Stimulated activated CD4-positive, alpha-beta T cell treated with anti-CD3 and anti-CD28 coated beads, Interleukin-1b, Interleukin-23, amount 100 ng/mL, for 48 hours (primary cell): Measurements from ENCODE around the gene ADGRG2.
"Not testable (repeated sequence)": the region's sequence is repeated elsewhere in the genome, so short reads cannot be mapped to it uniquely, and the experiment has no call there.

Source experiments
- DNase-seq: peaks from one replicate; pipeline ENCODE4 v3.0.0-alpha.2; 2020

The ADGRG2 gene

DNA sequence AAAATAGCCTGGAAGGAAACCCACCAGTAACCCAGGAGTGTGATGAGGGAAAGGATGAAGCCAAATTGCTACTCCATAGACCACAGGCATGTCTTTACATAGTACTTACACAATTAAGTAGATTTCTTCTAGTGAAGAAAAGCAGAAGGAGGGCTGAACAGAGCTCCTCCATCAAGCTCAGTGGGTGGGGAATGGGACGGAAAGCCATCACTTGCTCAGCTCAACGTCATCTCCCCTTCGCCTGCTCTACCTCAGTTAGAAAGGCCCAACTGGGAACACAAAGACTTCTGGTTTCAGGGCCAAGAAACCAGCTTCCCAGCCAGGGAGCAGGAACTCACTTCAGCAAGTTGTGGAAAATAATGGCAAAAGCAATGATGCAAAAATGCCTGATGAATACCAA, 36.6 kb downstream of the ADGRG2 start:
- DNase-seq, result no peak

DNA sequence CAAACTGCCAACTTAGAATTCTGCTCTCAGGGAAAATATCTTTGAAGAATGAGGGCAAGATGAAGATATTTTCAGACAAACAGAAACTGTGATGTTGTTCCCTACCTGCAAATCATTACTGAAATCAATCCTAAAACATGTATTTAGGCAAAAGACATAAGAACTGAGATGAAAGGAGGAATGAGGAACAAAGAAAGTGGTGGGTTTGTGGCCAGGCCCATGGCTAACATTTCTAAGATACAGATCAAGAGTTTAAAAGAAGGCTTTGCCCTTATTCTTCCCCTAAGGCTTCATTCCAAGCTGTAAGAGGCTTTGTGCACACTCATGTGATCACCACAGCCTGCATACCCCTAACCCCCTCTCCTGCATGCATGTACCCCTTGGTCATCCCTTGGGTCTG, 46.5 kb downstream of the ADGRG2 start:
- DNase-seq, result no peak

DNA sequence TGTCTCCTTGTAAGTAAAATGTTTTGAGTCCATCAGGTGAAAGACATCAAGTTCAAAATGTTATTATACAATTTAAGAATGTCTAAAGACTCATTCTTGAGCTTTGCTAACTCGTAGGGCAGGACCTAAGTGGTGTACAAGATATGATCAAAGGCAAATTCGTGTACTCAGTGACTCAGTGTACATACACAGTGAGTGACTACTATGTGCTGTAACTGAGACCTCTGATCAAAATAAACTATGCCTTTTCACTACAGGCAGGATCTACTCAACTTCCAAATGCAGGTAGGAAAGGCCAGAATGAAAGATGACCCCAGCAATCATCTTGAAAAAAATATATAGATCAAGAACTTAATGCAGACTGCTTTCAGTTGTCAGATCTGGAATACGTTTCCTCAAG, 49.9 kb downstream of the ADGRG2 start:
- DNase-seq, result no peak

DNA sequence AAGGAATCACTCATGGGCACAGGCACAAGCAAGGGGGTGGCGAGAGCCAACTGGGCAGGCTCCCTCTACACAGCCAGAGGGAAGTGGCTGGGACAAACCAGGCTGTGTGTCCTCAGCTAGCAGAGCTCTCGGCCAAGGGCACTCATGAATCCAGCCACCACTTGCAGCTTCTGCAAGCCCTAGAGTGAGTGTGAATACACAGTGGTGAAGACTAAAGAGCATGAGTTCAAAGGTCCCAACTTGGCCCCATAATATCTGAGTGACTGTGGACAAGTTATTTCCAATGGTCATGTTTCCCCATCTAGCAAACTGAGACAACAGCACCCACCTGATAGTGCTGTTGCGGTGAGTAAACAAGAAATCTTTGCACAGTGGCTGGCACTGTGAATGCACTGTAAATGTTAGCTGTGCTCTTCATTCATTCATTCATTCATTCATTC, 51.7 kb downstream of the ADGRG2 start:
- no peak for DNase-seq

DNA sequence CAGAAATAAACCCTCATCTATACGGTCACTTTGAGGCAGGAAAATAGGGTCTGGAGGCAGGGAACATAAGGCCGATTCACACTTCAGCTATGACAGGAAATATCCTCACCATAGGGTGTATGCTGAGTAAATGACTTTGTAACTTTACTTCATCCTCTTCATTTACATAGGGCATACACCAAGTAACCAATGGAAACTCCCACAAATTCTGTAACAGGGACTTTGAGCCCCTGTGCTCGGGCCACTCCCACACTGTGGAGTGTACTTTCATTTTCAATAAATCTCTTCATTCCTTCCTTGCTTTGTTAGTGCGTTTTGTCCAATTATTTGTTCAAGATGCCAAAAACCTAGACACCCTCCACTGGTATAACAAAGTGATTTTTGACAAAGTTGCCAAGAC, 55.3 kb downstream of the ADGRG2 start:
- not testable (repeated sequence) for DNase-seq

DNA sequence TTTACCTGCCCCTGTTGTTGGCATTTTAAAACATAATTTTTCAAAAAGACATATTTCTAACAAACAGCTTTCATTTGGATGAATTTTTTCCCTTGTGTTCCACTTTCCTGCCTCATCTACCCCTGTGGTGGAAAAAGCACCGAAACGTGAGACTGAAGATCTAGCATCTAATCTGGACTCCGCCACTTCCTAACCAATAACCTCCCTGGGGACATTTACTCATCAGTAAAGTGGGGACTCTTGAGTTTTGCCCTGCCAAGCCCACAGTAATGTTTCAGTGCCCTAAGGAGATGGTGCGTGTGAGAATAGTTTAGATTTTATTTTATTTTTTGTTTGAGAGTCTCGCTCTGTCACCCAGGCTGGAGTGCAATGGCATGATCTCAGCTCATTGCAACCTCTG, 56.7 kb downstream of the ADGRG2 start:
- no peak for DNase-seq

DNA sequence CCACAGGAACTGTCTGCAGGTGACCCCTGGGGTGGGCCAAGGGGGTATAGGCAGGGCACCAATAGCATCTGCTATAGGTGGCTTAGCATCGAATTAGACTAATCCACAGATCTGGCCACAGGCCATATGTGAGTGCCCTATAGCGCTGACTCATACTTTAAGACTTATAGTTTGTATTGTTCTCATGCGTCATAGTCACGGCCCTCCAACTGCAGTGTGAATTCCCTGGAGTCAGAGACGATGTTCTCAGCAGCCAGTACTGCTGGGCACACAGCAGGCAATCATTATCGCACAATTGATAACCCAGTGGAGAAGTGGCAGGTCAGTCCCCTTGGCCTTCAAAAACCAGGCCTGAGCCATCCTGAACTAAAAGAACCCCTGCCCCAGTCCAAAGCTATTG, 58.1 kb downstream of the ADGRG2 start:
- no peak for DNase-seq

DNA sequence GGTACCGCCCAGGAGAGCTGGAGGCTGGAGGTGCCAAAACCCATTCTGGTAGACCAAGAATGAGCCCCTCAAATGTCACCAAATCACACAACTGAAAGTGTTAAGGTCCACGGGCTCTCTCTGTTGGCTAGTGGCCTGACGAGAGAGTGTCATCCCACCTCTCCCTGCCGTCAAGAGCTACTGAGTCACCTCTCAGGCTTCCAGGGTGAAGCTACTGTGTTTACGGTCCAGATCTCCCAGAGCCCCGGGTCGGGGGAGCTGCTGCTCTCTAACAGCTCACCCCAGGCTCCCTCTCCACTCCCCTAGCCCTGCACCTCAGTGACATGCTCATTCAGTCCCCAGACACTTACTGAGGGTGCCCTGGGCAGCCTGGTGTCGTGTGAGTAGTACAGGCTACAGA, 59.2 kb downstream of the ADGRG2 start:
- DNase-seq, result no peak

DNA sequence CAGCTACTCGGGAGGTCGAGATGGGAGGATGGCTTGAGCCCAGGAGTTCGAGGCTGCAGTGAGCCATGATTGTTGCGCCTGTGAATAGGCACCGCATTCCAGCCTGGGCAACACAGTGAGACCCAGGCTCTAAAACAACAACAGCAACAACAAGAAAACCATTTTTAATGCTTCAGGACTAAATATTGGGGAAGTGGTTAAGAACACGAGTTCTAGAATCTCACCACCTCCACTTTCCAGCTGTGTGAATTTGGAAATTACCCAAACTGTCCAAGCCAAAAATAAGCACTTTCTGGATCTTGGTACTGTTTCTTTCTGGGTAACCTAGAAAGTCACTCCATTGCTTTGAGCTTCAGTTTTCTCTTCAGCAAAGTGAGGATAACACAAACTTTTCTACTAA, 63.2 kb downstream of the ADGRG2 start:
- DNase-seq, result no peak

DNA sequence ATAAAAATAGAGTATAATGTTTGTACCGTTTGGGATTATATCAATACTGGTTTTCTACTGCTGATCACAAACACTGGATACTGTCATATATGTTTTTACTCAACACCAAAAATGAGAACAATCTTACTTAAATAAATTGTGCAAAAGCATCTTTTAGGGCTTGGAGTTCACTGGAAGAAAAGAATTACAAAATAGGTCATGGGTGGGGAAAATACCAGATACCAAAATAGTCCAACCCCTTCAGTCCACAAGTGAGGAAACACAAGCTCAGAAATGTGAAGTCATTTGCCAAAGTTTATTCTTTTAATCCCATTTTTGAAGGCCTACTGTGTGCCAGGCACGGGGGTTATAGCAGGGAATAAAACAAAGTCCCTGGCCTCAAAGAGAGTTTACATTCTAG, 64.4 kb downstream of the ADGRG2 start:
- no peak for DNase-seq

DNA sequence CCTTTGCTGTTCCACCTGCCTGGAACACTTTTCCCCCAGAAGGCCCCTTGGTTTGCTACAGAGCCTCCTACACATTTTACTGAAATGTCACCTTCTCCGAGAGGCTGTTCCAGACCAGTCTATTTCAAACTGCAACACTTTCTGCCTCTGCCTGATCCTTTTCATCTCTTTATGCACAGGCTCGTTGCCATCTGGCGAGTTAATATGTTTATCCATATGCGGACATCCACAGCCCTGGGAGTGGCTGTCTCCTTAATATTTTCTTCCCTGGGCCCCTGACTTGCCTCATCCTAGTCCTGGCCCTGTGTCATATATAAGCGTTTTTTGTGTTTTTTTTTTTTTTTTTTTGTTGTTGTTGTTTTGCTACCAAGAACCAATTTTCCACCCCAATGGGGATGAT, 73.2 kb downstream of the ADGRG2 start:
- DNase-seq, result no peak

DNA sequence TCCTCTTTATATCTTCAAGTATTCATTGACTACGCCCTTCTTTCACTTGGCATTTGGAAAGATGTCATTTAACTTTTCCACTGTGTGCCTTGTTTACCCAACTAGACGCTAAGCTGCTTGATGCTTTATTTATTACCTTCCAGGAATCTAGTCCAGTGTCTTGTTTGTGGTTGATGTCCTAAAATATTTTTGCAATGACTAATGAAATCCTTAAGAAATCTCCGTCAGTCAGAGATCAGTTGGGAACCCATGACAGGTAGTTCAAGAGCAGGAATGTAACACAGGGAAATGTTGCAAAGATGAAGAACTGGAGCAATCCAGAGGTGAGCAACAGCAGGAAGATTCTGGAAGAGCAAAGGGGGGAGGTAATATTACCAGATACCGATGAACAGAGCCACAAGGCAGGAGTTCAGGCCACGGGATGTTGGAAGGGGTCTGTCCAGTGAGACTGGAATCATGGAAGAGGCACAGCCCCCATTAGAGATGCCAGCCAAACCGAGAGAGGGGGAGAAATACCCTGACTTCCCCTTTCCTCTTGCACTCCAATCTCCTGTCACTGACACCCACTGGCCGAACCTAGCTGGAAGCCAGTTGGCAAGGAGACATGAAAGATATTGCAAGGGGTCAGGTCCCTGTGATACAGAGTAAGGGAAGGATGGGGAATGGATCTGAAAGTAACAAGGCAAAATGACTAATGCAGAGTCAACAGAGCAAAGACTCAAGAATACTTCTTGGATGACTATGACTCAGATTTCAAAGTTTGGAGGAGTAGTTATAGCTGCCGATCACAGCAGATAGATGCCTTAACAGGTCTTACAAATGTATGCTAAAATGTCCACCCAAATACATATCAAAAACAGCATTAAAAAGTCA, 75.7 kb downstream of the ADGRG2 start:
- DNase-seq, result no peak

DNA sequence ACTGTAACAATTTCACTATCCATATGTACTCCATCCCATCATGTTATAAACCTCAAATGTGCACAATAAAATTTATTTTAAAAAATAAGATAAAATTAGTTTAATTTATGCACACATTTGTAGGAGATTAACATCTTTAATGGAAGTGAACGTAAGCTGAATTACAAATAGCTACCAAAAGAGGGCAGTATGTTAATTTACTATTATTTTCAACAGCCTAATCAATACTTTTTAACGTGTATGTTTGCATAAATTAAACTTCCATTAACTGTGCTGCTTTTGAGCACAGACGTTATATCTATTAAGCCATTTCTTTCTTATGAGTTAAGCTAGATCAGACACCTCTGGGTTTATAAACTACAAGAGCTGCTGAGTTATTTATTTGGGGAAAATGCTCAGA, 81.9 kb downstream of the ADGRG2 start:
- no peak for DNase-seq

DNA sequence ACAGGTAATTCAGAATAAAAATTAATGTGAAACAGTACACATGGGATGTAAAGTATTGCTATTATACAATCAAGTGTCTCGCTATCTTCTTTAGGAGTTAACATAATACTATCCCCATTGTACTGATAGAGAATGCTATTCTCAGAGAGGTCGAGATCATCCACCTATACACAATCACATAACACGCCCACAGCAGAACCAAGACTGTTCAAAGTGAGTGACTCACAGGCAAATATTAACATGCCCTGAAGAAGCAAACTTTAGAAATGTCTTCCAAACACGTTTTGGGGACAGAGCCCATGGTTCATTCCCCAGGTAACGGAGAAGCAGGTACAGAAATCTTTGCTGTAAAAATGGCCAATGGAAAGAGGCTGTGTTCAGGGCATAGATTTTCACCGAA, 88.2 kb downstream of the ADGRG2 start:
- no peak for DNase-seq

DNA sequence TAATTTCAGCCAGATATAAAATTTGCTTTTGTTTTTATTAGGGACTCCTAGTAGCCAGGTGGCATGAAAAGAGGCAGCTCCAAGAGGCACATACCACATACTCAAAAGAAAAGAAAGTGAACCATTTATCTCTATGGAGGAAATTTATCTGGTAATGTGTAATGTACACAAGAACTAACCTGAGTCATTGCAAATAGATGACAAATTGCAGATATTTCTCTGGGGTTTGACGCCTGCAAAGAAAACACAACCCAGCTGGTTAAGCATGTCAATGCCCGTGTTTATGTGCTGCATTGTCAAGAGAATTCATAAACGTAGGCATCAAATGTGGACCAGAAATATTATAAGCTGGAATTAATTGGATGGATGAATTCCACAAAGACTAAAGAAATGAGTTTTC, 91.5 kb downstream of the ADGRG2 start:
- DNase-seq, result no peak

DNA sequence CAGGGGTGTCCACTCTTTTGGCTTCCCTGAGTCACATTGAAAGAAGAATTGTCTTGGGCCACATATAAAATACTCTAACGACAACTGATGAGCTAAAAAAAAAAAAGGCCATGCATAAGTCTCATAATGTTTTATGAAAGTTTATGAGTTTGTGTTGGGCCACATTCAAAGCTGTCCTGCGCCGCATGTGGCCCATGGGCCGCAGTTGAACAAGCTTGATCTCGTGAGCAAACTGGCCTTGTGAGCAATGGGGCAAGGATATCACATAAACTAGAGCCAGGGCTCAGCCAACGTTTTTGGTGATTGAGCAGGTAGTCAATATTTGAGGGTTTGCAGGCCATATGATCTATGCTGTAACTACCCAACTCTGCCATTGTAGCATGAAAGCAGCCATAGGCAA, 93.7 kb downstream of the ADGRG2 start:
- no peak for DNase-seq

DNA sequence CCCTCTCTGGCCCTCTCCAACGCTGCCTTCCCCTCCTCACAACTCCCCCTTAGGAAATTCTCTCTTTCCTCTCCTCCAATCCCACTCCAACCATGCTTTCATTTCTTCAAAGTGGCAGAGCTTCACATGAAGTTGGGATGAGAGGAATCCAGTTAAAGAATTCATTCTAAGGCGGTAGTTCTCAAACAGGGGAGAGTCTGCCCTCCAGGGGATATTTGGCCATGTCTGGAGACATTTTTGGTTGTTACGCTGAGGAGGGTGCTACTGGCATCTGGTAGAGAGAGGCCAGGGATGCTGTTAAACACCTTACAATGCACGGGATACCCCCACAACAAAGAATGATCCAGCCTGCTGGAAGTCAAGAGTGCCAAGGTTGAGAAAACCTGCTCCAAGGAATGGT, 97.9 kb downstream of the ADGRG2 start:
- DNase-seq, result no peak

DNA sequence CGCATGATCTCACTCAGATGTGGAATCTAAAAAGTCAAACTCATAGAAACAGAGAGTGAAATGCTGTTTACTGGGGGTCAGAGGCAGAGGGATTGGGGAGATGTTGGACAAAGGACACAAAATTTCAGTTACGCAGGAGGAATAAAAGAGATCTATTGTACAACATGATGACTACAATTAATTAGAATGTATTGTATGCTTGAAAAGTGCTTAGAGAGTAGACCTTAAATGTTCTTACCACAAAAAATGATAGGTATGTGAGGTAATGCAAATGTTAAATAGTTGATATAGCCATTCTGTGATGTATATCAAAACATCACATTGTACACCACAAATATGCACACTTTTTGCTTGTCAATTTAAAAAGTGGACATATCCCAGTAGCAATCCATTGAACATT, 102.3 kb downstream of the ADGRG2 start:
- no peak for DNase-seq

DNA sequence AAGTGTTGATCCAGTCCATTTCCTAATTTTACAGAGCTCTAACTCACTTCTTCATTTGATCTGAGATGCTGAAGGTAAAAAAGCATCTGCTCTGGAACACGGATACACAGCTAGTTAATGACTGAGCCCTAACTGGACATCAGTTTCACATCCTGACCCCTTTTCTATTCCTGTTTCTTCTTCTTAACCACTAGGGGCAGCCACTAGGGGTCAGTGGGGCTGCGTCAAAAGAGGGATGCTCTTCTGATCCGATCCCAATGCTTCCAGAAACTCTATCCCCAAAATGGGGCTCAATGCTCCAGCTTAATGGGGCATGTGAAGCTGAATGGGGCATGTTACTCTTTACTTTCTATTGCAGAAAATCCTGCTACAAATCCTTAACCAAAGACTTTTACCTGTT, 105.0 kb downstream of the ADGRG2 start:
- DNase-seq, result no peak

DNA sequence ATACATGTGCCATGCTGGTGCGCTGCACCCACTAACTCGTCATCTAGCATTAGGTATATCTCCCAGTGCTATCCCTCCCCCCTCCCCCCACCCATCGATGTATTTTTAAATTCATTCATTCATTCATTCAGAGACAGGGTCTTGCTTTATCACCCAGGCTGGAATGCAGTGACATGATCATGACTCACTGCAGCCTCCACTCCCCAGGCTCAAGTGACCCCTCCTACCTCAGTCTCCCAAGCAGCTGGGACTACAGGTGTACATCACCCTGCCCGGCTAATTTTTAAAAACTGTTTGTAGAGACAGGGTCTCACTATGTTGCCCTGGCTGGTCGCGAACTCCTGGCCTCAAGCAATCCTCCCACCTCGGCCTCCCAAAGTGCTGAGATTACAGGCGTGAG, 105.7 kb downstream of the ADGRG2 start:
- not testable (repeated sequence) for DNase-seq

DNA sequence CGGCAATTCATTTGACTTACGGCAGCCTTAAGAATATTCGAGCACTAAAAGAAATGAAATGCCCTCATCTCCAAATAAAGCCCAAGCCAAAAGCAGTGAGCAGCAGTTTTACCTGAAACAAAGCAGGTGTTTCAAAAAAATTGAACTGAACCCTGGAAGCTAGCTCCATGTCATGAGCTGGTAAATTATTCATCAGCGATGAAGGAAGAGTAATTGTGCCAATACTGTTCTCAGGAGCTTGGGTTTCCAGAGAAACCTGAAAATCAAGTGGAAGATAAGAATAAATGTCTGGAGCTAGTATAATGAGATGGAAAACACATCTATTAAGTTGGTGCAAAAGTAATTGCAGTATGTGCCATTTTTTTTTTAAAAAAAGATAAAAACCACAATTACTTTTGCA, 114.4 kb downstream of the ADGRG2 start:
- no peak for DNase-seq

DNA sequence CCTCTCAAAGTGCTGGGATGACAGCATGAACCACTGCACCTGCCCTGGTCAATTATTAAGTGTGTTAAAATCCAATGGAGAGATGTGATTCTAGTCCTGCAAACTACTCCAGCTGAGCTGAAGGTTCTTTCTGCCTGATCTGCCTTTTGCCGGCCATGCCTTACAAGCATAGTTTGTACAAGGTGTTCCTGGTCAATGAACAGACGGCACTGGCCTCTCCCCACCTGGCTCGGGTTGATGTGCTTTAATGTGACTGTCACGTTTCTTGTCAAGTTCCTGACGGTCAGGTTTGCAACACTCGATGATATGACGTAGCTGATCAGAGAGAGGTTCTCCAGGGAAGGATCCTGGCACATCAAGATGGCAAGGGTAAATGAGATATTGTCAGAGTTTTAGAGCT, 115.3 kb downstream of the ADGRG2 start:
- DNase-seq, result no peak

DNA sequence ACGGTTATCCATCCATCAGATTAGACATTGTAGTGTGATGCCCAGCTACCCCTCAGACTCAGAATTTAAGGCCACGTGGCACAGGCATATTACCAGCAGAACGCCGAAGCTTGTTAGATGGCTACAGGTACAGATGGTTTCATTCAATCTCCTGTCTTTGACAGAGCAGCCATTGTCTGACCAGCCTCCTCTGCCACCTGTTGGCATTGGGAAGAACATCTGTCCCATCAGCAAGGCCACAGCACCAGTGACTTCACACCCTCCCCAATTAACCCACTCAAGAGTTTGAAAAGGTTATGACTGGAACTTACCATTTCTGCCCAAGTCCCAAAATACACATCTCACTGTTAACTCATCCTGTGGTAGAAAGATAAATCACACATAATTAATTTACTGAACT, 116.4 kb downstream of the ADGRG2 start:
- no peak for DNase-seq

DNA sequence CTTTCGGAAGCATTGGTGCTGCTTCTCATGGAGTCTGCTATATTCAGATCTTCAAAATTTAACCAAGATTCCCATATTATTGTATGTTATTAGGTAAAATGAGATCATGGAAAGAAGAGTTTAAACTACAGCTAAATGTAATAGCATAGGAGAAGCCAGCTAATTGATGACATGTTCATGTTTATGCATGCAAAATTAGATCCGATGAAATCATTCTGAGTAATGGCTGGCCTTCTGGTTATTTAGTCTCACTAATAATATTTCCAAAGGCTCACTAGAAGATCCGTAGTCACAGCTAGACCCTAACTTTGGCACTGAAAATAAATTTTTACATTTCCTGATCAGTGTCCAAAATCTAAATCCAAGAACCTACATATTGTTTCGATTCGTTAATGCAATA, 118.5 kb downstream of the ADGRG2 start:
- no peak for DNase-seq

DNA sequence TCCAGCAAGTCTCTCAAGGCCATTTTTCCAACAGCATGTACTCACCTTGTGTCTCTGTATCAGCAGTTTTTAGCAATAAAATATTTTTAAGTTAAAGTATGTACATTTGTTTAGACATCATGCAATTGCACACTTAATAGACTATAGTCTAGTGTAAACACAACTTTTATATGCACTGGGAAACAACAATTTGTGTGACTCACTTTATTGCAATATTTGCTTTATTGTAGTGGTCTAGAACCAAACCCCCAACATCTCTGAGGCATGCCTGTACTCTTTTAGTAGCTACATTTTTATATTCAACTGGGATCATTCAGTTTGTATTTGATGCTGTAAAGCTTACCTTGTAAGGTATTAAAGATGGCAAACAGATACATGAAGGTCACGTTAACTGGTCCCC, 123.6 kb downstream of the ADGRG2 start:
- no peak for DNase-seq
